IMR-90 (cell line): ENCODE measurements around the gene NNAT. TPM values are rescaled to one million over a fixed set of nuclear protein-coding genes. Genes with fewer than 3 reads are reported as not detected.

Experiments used
- ATAC-seq: fragments of 200-7000 bp; cut with Tn5 transposase; 2 replicates; pipeline ENCODE4 v1.9.1; 2020; ENCODE audit warnings: low read depth, mild to moderate bottlenecking, moderate library complexity
- BruUV-seq: library from RNA; stranded (reverse); fragments of 400-500 nt; replicated peaks from 2 replicates; lab custom pipeline; 2021; lab: Mats Ljungman, UMichigan
- CTCF ChIA-PET: fragments of 300-600 bp; formaldehyde crosslinking; extraction: SDS; loops from one replicate; lab custom pipeline; 2021; ENCODE audit warnings: antibody characterized with exemption; lab: Yijun Ruan, JAX
- POLR2A ChIA-PET: fragments of 300-600 bp; sonication (Branson Sonifier 250); formaldehyde crosslinking; loops from one replicate; lab custom pipeline; 2022; ENCODE audit warnings: antibody characterized with exemption; ENCODE audit not compliant: unreplicated experiment; lab: Charles Lee
- DNase-seq: peaks from one replicate; pipeline ENCODE4 v3.0.0; 2013
- H2AFZ ChIP-seq: replicated peaks from 2 replicates; pipeline ENCODE3; 2013; ENCODE audit warnings: low read length, mild to moderate bottlenecking; ENCODE audit not compliant: poor library complexity
- H2AK5ac ChIP-seq: 2 replicates; pipeline ENCODE4 v1.6.1; 2013; ENCODE audit warnings: low read depth, low read length, inconsistent platforms
- H2AK9ac ChIP-seq: replicated peaks from 2 replicates; pipeline ENCODE3; 2013; ENCODE audit warnings: mild to moderate bottlenecking, low read depth, low read length, moderate library complexity; ENCODE audit not compliant: poor library complexity
- H2BK120ac ChIP-seq: 2 replicates; pipeline ENCODE4 v1.6.1; 2013; ENCODE audit warnings: low read depth, low read length, inconsistent platforms
- H2BK15ac ChIP-seq: 3 replicates; pipeline ENCODE4 v1.6.1; 2013; ENCODE audit warnings: low read depth, low read length, inconsistent platforms
- H2BK20ac ChIP-seq: 2 replicates; pipeline ENCODE4 v1.6.1; 2013; ENCODE audit warnings: low read depth, mild to moderate bottlenecking, inconsistent platforms, low read length, moderate library complexity
- H2BK5ac ChIP-seq: 2 replicates; pipeline ENCODE4 v1.6.1; 2013; ENCODE audit warnings: mild to moderate bottlenecking, low read depth, low read length, inconsistent platforms; ENCODE audit not compliant: poor library complexity, severe bottlenecking
- H3K14ac ChIP-seq: replicated peaks from 2 replicates; pipeline ENCODE4 v1.6.1; 2013; ENCODE audit warnings: low read depth, low read length, inconsistent platforms
- H3K18ac ChIP-seq: 2 replicates; pipeline ENCODE4 v1.6.1; 2013; ENCODE audit warnings: low read depth, low read length, control low read depth
- H3K23ac ChIP-seq: 2 replicates; pipeline ENCODE4 v1.6.1; 2013; ENCODE audit warnings: low read depth, low read length, inconsistent platforms
- H3K27ac ChIP-seq: 2 replicates; pipeline ENCODE4 v1.5.1; 2013; ENCODE audit warnings: mild to moderate bottlenecking, control low read depth, low read length; ENCODE audit not compliant: insufficient read depth
- H3K27me3 ChIP-seq: 2 replicates; pipeline ENCODE4 v1.6.1; 2013; ENCODE audit warnings: low read length; ENCODE audit not compliant: control insufficient read depth, insufficient read depth
- H3K36me3 ChIP-seq: 2 replicates; pipeline ENCODE4 v1.6.1; 2013; ENCODE audit warnings: low read length, mixed read lengths; ENCODE audit not compliant: control insufficient read depth, insufficient read depth
- H3K4ac ChIP-seq: 2 replicates; pipeline ENCODE4 v1.6.1; 2013; ENCODE audit warnings: low read depth, low read length, inconsistent platforms
- H3K4me1 ChIP-seq: 2 replicates; pipeline ENCODE4 v1.6.1; 2013; ENCODE audit warnings: low read length, mixed read lengths; ENCODE audit not compliant: control insufficient read depth, insufficient read depth
- H3K4me2 ChIP-seq: 2 replicates; pipeline ENCODE4 v1.6.1; 2013; ENCODE audit warnings: low read depth, mild to moderate bottlenecking, control low read depth, low read length, moderate library complexity
- H3K4me3 ChIP-seq: 2 replicates; pipeline ENCODE4 v1.5.1; 2013; ENCODE audit warnings: low read depth, mild to moderate bottlenecking, control low read depth, low read length, moderate library complexity; ENCODE audit not compliant: insufficient read depth
- H3K56ac ChIP-seq: 2 replicates; pipeline ENCODE4 v1.6.1; 2013; ENCODE audit warnings: low read length, inconsistent platforms; ENCODE audit not compliant: insufficient read depth; ENCODE audit errors: extremely low read depth
- H3K79me1 ChIP-seq, 2 experiments: 2 replicates each; pipeline ENCODE4 v1.6.1; 2013; ENCODE audit warnings: low read length in 2 of 2, inconsistent platforms in 1 of 2, low read depth in 1 of 2
- H3K9ac ChIP-seq: 2 replicates; pipeline ENCODE4 v1.6.1; 2013; ENCODE audit warnings: low read depth, low read length, control low read depth
- H3K9me1 ChIP-seq: 2 replicates; pipeline ENCODE4 v1.6.1; 2013; ENCODE audit warnings: low read length, inconsistent platforms; ENCODE audit not compliant: insufficient read depth
- H3K9me3 ChIP-seq: 2 replicates; pipeline ENCODE4 v1.6.1; 2013; ENCODE audit warnings: low read length; ENCODE audit not compliant: control insufficient read depth, insufficient read depth
- H4K20me1 ChIP-seq: 2 replicates; pipeline ENCODE4 v1.6.1; 2013; ENCODE audit warnings: low read length, inconsistent platforms; ENCODE audit not compliant: insufficient read depth
- H4K5ac ChIP-seq: 2 replicates; pipeline ENCODE4 v1.6.1; 2013; ENCODE audit warnings: mild to moderate bottlenecking, low read depth, low read length, control low read depth
- H4K8ac ChIP-seq, 2 experiments: 2 replicates each; pipeline ENCODE4 v1.6.1; 2013; ENCODE audit warnings: low read depth in 2 of 2, low read length in 2 of 2, control low read depth in 1 of 2, inconsistent platforms in 1 of 2
- H4K91ac ChIP-seq: 2 replicates; pipeline ENCODE4 v1.6.1; 2013; ENCODE audit warnings: low read depth, low read length, inconsistent platforms; ENCODE audit not compliant: insufficient read depth
- WGBS, 2 experiments: methylation state at CpG; one replicate each; pipeline versions ENCODE4 v1.1.5 to v1.1.7; 2013; ENCODE audit warnings: missing lambda C conversion rate in 2 of 2; ENCODE audit not compliant: insufficient read length in 1 of 2; ENCODE audit errors: extremely low coverage in 2 of 2; 5-methylcytosine and 5-hydroxymethylcytosine counted together
- dilution Hi-C: fragments of 300-500 bp; cut with HindIII; formaldehyde crosslinking; loops from one replicate; pipeline ENCODE4 v1.14.3; 2018; ENCODE audit warnings: low sequenced_read_pairs; ENCODE audit not compliant: unreplicated experiment
- in situ Hi-C: fragments of 300-500 bp; cut with MboI; formaldehyde crosslinking; loops from 3 replicates; pipeline ENCODE4 v1.14.3; 2019; ENCODE audit warnings: low sequenced_read_pairs, inconsistent platforms, mixed read lengths
- intact Hi-C: fragments of 100-400 bp; cut with micrococcal nuclease; formaldehyde crosslinking; loops from 2 replicates; pipeline ENCODE4 v1.10.0; 2022
- polyA plus RNA-seq, 3 experiments: library from polyadenylated mRNA; depleted of rRNA; stranded (reverse); fragments of >200 nt; gene quantifications; 2 replicates each; pipeline ENCODE4 v1.2.3, GENCODE V29; 2012; ENCODE audit warnings: low replicate concordance in 1 of 3
- total RNA-seq: library from RNA; depleted of rRNA; stranded (reverse); fragments of >200 nt; gene quantifications from 2 replicates; pipeline ENCODE4 v1.2.3, GENCODE V29; 2012
- TF ChIP-seq, protein P1 (sequence below): conservative IDR thresholded peaks from 2 replicates; pipeline ENCODE4 v1.5.1; 2012; ENCODE audit warnings: mild to moderate bottlenecking, low read depth, low read length, improper control_type of control experiment

NNAT gene
- total and polyA plus RNA-seq, 2 of the 4 experiments (the other 2 are of a cell fraction) = 2.0 to 6.5 TPM

DNA sequence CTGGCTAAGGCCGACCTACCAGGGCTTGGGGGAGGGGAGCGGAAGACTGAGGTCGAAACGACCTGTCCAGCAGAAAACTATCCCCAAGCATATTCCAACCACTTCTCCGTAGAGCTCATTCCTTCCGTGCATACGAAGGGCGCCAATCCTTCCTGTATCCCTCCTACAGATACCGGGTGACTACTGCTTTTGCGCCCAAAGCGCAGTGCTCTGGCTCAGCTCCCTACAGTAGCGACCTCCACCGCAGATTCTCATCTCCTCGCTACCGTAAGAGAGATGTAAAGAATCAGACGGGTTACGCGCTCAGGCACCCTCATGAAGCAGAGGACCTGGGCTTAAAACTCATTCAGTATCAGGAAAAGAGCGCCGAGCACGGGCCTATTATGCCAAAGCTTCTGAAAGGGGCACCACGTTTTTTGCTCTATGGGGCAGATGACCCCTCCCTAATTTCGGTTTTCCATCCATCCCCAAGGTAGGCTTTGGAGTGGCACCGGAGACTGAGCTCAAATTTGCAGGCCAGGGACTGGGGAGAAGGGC lies 563 bp upstream of the NNAT start:
- DNase-seq (no peak), ATAC-seq (no peak)
- H3K27me3 ChIP-seq = no peaks in the 10 kb centered on the region
- no peaks in the 10 kb centered on the region for H3K9me3 ChIP-seq
- H3K4me3 ChIP-seq = no peak overlapping the region
- H4K20me1 ChIP-seq = peaks cover 93% of the 10 kb centered on the region
- no peak overlapping the region for H3K4me2 ChIP-seq
- 80% methylated on average over 13 of the region's 24 CpGs; no CpG with 5 or more reads in 1 of the 2 experiments for WGBS, 2 experiments
- no TSS peak for BruUV-seq
- ChIA-PET CTCF (no interaction called here), POLR2A (no interaction called here)
- in situ Hi-C loops (no loop called here), dilution Hi-C loops (no loop called here), intact Hi-C loops (no loop called here)
- H3K9me1 ChIP-seq = peaks cover 40% of the 10 kb centered on the region
- H2BK15ac ChIP-seq = no peak overlapping the region
- 0 out of 2 replicates have a peak overlapping the region, but pooled peaks have one; percentile 9 for H2AK5ac ChIP-seq
- H3K56ac ChIP-seq = no peak overlapping the region
- H4K91ac ChIP-seq = no peak overlapping the region
- H3K14ac ChIP-seq = no peak overlapping the region
- no peak overlapping the region for H3K18ac ChIP-seq
- peaks cover 13% of the 10 kb centered on the region; the same call in 1 of the 2 replicates for H3K36me3 ChIP-seq
- no peak overlapping the region for H4K5ac ChIP-seq
- no peak overlapping the region for H2AFZ ChIP-seq
- TF ChIP-seq, protein P1, sequence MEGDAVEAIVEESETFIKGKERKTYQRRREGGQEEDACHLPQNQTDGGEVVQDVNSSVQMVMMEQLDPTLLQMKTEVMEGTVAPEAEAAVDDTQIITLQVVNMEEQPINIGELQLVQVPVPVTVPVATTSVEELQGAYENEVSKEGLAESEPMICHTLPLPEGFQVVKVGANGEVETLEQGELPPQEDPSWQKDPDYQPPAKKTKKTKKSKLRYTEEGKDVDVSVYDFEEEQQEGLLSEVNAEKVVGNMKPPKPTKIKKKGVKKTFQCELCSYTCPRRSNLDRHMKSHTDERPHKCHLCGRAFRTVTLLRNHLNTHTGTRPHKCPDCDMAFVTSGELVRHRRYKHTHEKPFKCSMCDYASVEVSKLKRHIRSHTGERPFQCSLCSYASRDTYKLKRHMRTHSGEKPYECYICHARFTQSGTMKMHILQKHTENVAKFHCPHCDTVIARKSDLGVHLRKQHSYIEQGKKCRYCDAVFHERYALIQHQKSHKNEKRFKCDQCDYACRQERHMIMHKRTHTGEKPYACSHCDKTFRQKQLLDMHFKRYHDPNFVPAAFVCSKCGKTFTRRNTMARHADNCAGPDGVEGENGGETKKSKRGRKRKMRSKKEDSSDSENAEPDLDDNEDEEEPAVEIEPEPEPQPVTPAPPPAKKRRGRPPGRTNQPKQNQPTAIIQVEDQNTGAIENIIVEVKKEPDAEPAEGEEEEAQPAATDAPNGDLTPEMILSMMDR = no peak
- H3K23ac ChIP-seq = no peak overlapping the region
- no peak overlapping the region for H3K9ac ChIP-seq
- no peak overlapping the region for H3K27ac ChIP-seq
- no peak overlapping the region for H4K8ac ChIP-seq
- H3K79me1 ChIP-seq = peaks cover 46 to 82% of the 10 kb centered on the region in 2 experiments
- H2BK120ac ChIP-seq = no peak overlapping the region
- H2BK5ac ChIP-seq = no peak overlapping the region
- H2BK20ac ChIP-seq = no peak overlapping the region
- no peak overlapping the region for H3K4ac ChIP-seq
- peaks cover 37% of the 10 kb centered on the region for H3K4me1 ChIP-seq
- no peak overlapping the region for H2AK9ac ChIP-seq
